Right atrium auricular region (tissue), 2 donors: ENCODE data around the gene TSEN15. TPM values are rescaled to one million over a fixed set of nuclear protein-coding genes. Genes with fewer than 3 reads are reported as not detected.

Experiments used
- DNase-seq: peaks from one replicate; pipeline ENCODE4 v3.0.0-alpha.2; 2019; ENCODE audit warnings: low spot score
- H3K27ac ChIP-seq, 2 donors: fragments of 200-600 bp; sonication (generic); 1 replicate in 1 of 2; 2 replicates in 1 of 2; pipeline ENCODE4 v1.5.1; 2016 to 2019
- H3K27me3 ChIP-seq, 2 donors: fragments of 200-600 bp; sonication (generic); one replicate each; pipeline versions ENCODE4 v1.5.1 to v1.6.0; 2017 to 2019
- H3K36me3 ChIP-seq: fragments of 200-600 bp; sonication (generic); one replicate; pipeline ENCODE4 v1.5.1; 2016
- H3K4me1 ChIP-seq, 2 donors: fragments of 200-600 bp; sonication (generic); one replicate each; pipeline versions ENCODE4 v1.5.1 to v1.6.0; 2017 to 2019
- H3K4me3 ChIP-seq, 2 donors: fragments of 200-600 bp; sonication (generic); 1 replicate in 1 of 2; 2 replicates in 1 of 2; pipeline ENCODE4 v1.5.1; 2017 to 2019; ENCODE audit warnings: mild to moderate bottlenecking in 1 of 2, moderate library complexity in 1 of 2
- H3K9me3 ChIP-seq, 2 donors: fragments of 200-600 bp; sonication (generic); one replicate each; pipeline ENCODE4 v1.5.1; 2019
- total RNA-seq, 2 donors: library from RNA; depleted of rRNA; stranded (reverse); fragments of >200 nt; gene quantifications; one replicate each; pipeline ENCODE4 v1.1.0, GENCODE V29; 2016
- TF ChIP-seq, protein P1 (sequence below), 2 donors: fragments of 200-600 bp; sonication (generic); IDR thresholded peaks; one replicate each; pipeline ENCODE4 v1.5.1; 2019; ENCODE audit warnings: antibody characterized with exemption in 2 of 2

Gene TSEN15
- total RNA-seq, 2 donors from 2014 or later: 18.2 to 42.8 TPM

DNA sequence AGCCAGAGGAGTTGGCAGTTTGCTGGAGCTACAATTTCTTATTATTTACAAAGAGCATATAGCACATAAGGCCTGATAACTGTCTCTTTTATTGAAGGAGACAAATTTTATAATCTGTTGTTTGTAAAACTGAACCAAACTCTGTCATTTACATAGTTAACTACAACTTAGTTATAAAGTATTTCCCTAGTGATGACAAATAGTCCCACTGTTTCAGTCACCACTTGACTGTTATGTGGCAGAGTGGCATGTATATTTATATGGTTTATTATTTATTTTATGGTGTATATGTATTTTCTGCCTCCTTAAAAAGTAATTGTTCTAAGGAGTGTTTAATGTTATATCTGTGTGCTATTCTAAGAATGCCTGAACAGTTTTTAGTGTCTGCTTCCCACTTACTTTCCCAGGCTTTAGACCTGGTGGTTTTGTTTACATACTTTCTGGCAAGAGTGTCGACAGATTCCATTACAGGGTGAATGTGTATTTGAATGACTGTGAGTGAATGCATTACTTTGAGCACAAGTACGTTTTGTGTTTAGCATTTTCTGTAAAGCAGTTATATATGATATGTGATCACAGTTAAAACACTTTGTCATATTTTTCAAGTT, 10.0 kb downstream of the TSEN15 start:
- DNase-seq: no peak
- H3K36me3 ChIP-seq: peaks cover 10% of the 10 kb centered on the region
- H3K27ac ChIP-seq: peak overlapping the region in 1 of 2 donors; percentile 35

DNA sequence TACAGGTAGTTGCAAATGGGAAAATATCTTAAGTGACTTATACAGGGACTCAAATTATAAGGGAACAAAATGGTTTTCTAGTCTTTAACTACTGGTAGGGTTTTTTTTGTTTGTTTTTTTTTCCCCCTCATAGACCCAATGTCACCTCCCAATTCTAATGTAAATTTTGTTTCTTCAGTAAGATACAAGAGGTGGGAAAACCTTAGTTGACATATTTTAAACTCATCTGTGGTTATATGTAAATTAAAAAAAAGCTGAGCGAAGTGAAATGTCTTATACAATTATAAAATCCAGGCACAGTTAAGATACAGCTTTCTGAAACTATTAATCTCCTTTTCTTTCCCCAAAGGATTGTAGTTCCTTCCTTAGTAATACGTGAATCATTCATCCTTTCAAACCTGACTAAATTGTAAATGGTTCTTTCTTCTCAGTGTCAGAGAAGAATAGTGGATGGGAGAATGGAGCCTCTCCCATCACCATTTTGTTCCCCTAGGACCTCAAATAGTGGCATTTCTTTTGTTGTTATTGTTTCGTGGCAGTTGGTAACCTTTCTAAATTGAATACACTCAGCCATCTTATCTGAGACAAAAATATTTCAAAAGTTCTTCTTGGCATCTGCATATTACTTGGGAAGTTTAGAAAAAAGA, 11.2 kb downstream of the TSEN15 start:
- DNase-seq: no peak
- Histone ChIP-seq H3K27me3 (no peaks in the 10 kb centered on the region), H3K4me3 (no peak overlapping the region), H3K9me3 (no peaks in the 10 kb centered on the region), H3K27ac (no peak overlapping the region), H3K36me3 (peaks cover 11% of the 10 kb centered on the region), H3K4me1 (peaks cover 0 to 12% of the 10 kb centered on the region in 2 donors)
- TF ChIP-seq, protein P1, sequence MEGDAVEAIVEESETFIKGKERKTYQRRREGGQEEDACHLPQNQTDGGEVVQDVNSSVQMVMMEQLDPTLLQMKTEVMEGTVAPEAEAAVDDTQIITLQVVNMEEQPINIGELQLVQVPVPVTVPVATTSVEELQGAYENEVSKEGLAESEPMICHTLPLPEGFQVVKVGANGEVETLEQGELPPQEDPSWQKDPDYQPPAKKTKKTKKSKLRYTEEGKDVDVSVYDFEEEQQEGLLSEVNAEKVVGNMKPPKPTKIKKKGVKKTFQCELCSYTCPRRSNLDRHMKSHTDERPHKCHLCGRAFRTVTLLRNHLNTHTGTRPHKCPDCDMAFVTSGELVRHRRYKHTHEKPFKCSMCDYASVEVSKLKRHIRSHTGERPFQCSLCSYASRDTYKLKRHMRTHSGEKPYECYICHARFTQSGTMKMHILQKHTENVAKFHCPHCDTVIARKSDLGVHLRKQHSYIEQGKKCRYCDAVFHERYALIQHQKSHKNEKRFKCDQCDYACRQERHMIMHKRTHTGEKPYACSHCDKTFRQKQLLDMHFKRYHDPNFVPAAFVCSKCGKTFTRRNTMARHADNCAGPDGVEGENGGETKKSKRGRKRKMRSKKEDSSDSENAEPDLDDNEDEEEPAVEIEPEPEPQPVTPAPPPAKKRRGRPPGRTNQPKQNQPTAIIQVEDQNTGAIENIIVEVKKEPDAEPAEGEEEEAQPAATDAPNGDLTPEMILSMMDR (IDR thresholded peaks at IDR 0.05): no peak

More for the DNA sequence above, 10.0 kb downstream of the TSEN15 start:
- H3K4me3 ChIP-seq: no peak overlapping the region
- peaks cover 0 to 18% of the 10 kb centered on the region in 2 donors for H3K4me1 ChIP-seq
- TF ChIP-seq, protein P1 (IDR thresholded peaks at IDR 0.05): no peak
- H3K27me3 ChIP-seq: no peaks in the 10 kb centered on the region
- H3K9me3 ChIP-seq: no peaks in the 10 kb centered on the region

DNA sequence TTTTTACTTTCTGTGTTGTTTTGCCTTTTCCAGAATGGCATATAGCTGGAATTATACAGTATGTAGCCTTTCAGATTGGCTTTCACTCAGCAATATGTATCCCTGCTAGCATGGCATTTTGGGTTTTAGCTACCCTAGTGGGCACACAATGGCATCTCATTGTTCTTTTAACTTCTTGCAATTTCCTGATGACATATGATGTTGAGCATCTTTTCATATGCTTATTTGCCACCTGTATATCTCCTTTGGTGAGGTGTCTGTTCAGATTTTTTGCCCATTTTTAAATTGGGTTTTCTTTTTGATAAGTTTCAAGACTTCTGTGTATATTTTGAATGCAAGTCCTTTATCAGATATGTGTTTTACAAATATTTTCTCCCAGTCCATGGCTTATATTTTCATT, 14.0 kb downstream of the TSEN15 start:
- Histone ChIP-seq H3K4me3 (no peak overlapping the region), H3K27ac (no peak overlapping the region), H3K36me3 (peaks cover 5% of the 10 kb centered on the region), H3K27me3 (no peaks in the 10 kb centered on the region), H3K9me3 (no peaks in the 10 kb centered on the region), H3K4me1 (peaks cover 0 to 12% of the 10 kb centered on the region in 2 donors)
- DNase-seq: no peak
- TF ChIP-seq, protein P1 (IDR thresholded peaks at IDR 0.05): no peak

DNA sequence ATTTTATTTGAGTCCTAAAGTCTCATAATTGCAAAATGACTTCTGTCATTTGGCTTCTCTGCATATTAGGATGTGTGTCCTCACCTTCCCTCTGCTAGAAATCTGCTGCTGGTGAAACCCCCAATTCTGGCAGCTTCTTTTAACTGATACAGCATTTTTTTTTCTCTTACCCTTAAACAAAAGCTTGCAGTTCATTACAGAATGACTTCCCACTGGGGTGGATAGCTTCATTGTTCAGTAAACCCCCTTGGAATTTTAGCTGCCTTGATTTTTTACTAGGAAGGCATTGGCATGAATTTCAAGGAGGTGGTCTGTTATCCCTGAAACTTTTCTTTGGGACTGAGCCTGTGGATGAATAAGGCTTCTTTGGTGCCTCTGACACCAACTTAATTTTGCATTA, 16.8 kb downstream of the TSEN15 start:
- no peaks in the 10 kb centered on the region for H3K9me3 ChIP-seq
- H3K4me3 ChIP-seq: no peak overlapping the region
- H3K27me3 ChIP-seq: no peaks in the 10 kb centered on the region
- no peak for DNase-seq
- no peak overlapping the region for H3K27ac ChIP-seq
- TF ChIP-seq, protein P1 (IDR thresholded peaks at IDR 0.05): no peak
- H3K36me3 ChIP-seq: peaks cover 5% of the 10 kb centered on the region
- peaks cover 0 to 1% of the 10 kb centered on the region in 2 donors for H3K4me1 ChIP-seq

DNA sequence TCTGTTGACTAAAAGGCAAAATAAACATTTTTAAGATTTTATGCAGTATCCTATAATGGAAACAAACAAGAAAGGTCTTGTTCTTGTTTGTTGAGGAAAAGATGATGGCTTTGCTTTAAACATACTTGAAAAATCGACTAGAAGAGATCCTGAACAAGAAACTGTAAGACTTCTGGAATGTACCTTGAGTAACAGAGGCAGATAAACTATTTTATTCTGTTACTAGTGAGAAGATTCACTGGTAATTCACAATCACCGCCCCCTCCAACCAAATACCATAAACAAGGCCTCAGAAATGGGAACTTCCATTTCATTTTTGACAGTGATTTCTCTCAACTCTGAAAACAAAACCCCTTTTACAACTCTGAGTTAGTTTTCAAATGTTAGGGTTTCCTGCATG, 18.1 kb downstream of the TSEN15 start:
- no peak overlapping the region for H3K4me3 ChIP-seq
- H3K36me3 ChIP-seq: peaks cover 5% of the 10 kb centered on the region
- H3K9me3 ChIP-seq: no peaks in the 10 kb centered on the region
- H3K27me3 ChIP-seq: no peaks in the 10 kb centered on the region
- TF ChIP-seq, protein P1 (IDR thresholded peaks at IDR 0.05): no peak
- DNase-seq: no peak
- H3K27ac ChIP-seq: no peak overlapping the region
- no peaks in the 10 kb centered on the region for H3K4me1 ChIP-seq
